Measurements from ENCODE around the gene MRPL41.
"Not testable (repeated sequence)": the region's sequence is repeated elsewhere in the genome, so short reads cannot be mapped to it uniquely, and the experiment has no call there.

MRPL41 gene

DNA sequence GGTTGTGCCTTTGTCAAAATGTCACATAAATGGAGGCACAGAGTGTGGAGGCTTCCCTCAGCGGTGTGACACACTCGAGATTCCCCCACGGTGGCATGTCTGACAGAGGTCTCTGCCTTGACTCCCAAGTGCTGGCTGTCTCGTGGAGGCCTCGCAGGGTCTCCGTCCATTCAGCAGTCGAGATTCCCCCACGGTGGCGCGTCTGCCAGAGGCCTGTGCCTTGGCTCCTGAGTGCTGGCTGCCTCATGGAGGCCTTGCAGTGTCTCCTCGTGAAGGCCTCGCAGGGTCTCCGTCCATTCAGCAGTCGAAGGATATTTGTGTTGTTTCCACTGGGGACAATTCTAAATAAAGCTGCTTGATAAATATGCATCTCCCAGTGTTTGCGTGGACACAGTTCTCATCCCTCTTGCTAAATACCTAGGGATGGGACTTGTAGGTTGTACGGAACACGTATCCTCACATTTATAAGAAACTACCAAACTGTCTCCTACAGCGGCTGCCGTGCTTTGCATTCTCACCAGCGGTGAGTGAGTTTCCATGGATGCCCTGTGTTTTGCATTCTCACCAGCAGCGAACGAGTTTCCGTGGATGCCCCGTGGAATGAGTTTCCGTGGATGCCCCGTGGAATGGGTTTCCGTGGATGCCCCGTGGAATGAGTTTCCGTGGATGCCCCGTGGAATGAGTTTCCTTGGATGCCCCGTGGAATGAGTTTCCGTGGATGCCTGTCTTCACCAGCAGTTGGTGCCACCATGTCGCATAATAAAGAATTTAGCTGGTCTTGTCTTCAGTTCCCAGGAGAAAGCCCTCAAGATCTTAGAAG, 27.3 kb upstream of the MRPL41 start:
- in situ Hi-C loops (cut with HindIII; ENCODE audit: low sequenced_read_pairs): no loop called here
- TF ChIP-seq, protein P1, sequence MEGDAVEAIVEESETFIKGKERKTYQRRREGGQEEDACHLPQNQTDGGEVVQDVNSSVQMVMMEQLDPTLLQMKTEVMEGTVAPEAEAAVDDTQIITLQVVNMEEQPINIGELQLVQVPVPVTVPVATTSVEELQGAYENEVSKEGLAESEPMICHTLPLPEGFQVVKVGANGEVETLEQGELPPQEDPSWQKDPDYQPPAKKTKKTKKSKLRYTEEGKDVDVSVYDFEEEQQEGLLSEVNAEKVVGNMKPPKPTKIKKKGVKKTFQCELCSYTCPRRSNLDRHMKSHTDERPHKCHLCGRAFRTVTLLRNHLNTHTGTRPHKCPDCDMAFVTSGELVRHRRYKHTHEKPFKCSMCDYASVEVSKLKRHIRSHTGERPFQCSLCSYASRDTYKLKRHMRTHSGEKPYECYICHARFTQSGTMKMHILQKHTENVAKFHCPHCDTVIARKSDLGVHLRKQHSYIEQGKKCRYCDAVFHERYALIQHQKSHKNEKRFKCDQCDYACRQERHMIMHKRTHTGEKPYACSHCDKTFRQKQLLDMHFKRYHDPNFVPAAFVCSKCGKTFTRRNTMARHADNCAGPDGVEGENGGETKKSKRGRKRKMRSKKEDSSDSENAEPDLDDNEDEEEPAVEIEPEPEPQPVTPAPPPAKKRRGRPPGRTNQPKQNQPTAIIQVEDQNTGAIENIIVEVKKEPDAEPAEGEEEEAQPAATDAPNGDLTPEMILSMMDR (IDR thresholded peaks at IDR 0.05; ENCODE audit: low read depth, low read length, missing control alignments): no peak
- H3K4me3 ChIP-seq (ENCODE audit: low read depth, low read length): no peak overlapping the region
- no peak for DNase-seq (ENCODE audit: low read depth)

DNA sequence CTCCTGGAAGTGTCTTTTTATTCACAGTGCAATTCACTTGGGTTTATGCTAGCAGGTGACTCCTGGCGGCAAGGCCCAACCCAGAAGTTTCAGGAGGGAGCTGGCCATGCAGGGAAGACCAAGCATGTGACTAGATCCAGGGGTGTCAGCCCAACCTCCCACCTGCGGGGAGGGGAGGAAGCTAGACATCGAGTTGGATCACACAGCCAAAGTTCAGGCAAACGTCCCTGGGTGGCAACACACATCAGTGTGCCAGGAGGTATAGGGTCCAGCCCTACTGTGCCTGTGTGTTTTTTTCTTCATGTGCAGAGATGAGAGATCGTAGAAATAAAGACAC, 26.7 kb upstream of the MRPL41 start:
- H3K4me3 ChIP-seq (ENCODE audit: low read depth, low read length): no peak overlapping the region
- in situ Hi-C loops (cut with HindIII; ENCODE audit: low sequenced_read_pairs): no loop called here
- TF ChIP-seq, protein P1 (IDR thresholded peaks at IDR 0.05; ENCODE audit: low read depth, low read length, missing control alignments): no peak
- no peak for DNase-seq (ENCODE audit: low read depth)

- in situ Hi-C loops (cut with HindIII; ENCODE audit: low sequenced_read_pairs): no loop called here
- H3K4me3 ChIP-seq (ENCODE audit: low read depth, low read length): no peak overlapping the region
- DNase-seq (ENCODE audit: low read depth): no peak
- TF ChIP-seq, protein P1 (IDR thresholded peaks at IDR 0.05; ENCODE audit: low read depth, low read length, missing control alignments): no peak
Observed at GRCh38 chr9:137530331-137530730, 21.3 kb upstream of the MRPL41 start.

DNA sequence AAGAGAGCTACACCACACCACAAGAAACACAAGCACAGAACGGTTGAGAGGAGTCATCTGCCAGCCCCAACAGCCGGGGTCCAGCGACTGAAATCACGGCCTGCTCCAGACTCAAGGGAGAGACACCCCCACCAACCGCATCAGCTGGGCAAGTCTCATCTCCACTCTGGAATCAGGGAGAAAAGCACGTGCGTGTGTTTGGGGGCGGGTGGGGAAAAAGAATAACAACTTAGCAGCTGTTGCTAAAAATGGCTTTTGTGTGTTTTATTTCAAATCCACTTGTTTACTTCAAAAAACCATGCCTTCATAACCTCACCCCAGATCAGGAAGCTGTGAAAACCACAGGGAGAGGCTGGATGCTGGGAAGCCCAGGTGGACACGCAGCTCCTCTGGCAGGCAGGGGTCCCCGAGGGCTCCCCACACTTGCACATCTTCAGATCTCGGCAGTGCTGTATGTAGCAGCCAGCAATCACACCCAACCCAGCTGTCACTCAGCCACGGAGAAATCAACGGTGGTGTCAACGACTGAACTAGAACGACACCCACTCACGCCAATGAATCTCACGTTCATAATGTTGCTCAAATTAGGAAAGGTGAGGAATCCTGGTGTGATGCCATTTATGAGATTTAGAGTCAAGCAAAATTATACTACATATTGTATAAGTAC, 20.4 kb upstream of the MRPL41 start:
- DNase-seq (ENCODE audit: low read depth): no peak
- in situ Hi-C loops (cut with HindIII; ENCODE audit: low sequenced_read_pairs): no loop called here
- no peak overlapping the region for H3K4me3 ChIP-seq (ENCODE audit: low read depth, low read length)
- TF ChIP-seq, protein P1 (IDR thresholded peaks at IDR 0.05; ENCODE audit: low read depth, low read length, missing control alignments): no peak

- in situ Hi-C loops (cut with HindIII; ENCODE audit: low sequenced_read_pairs); DNase-seq (ENCODE audit: low read depth); H3K4me3 ChIP-seq (ENCODE audit: low read depth, low read length): not testable (repeated sequence)
Observed at GRCh38 chr9:137532891-137533468, 18.7 kb upstream of the MRPL41 start.

- H3K4me3 ChIP-seq (ENCODE audit: low read depth, low read length): no peak overlapping the region
- TF ChIP-seq, protein P1 (IDR thresholded peaks at IDR 0.05; ENCODE audit: low read depth, low read length, missing control alignments): peak; percentile 77
- in situ Hi-C loops (cut with HindIII; ENCODE audit: low sequenced_read_pairs): no loop called here
- peak; percentile 39 for DNase-seq (ENCODE audit: low read depth)
Observed at GRCh38 chr9:137534256-137535119, 17.2 kb upstream of the MRPL41 start.
